ENCODE results near the gene FAM171A1. TPM values are rescaled to one million over a fixed set of nuclear protein-coding genes. Genes with fewer than 3 reads are reported as not detected.

Gene FAM171A1
- total RNA-seq, 1 experiment from 2014 or later = 27.3 TPM

- no peak for DNase-seq
- Histone ChIP-seq H3K36me3 (peaks cover 3% of the 10 kb centered on the region), H3K27me3 (no peaks in the 10 kb centered on the region), H3K4me3 (no peak overlapping the region), H3K9me3 (no peaks in the 10 kb centered on the region)
Measured at GRCh38 chr10:15259136-15259535, 112.0 kb downstream of the FAM171A1 start.

DNA sequence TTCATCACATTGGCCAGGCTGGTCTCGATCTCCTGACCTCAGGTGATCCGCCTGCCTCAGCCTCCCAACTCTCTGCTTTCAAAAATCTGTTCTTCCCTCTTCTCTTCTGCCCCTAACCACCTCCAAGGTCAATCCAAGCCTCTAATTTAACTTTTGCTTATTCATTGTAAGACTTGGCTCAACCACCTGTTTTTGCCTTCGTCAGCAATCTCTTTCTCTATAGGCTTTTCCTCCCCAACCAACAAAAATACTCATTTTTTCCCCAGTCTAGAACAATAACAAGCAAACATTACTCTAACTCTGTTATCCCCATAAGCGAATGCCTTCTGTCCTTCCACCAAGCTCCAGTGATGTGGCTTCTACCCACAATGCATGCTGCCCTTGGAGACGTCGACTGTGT lies 112.8 kb downstream of the FAM171A1 start:
- Histone ChIP-seq H3K27me3 (no peaks in the 10 kb centered on the region), H3K9me3 (no peaks in the 10 kb centered on the region), H3K4me3 (no peak overlapping the region), H3K36me3 (peaks cover 3% of the 10 kb centered on the region)
- DNase-seq = no peak

DNA sequence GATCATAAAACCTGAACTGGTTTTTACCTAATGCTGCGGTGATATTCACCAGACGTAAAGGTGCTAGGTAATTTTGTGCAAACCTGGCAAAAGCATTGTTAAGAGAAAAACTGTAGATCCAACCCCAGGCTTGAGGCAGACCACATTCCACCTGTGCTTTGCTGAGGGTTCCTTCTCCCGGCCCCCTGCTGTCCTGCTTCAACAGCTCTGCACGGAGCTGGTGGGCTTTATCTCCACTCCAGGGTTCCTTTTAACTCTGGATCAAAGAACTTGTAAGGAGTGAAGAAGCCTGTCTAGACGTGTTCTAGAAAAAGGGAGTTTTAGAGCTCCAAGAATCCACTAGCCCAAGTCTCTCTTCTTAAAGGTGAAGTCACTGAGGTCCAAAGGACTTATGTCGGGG lies 115.1 kb downstream of the FAM171A1 start:
- no peak overlapping the region for H3K4me3 ChIP-seq
- H3K9me3 ChIP-seq = no peaks in the 10 kb centered on the region
- DNase-seq = no peak
- H3K27me3 ChIP-seq = no peaks in the 10 kb centered on the region
- H3K36me3 ChIP-seq = peaks cover 17% of the 10 kb centered on the region

DNA sequence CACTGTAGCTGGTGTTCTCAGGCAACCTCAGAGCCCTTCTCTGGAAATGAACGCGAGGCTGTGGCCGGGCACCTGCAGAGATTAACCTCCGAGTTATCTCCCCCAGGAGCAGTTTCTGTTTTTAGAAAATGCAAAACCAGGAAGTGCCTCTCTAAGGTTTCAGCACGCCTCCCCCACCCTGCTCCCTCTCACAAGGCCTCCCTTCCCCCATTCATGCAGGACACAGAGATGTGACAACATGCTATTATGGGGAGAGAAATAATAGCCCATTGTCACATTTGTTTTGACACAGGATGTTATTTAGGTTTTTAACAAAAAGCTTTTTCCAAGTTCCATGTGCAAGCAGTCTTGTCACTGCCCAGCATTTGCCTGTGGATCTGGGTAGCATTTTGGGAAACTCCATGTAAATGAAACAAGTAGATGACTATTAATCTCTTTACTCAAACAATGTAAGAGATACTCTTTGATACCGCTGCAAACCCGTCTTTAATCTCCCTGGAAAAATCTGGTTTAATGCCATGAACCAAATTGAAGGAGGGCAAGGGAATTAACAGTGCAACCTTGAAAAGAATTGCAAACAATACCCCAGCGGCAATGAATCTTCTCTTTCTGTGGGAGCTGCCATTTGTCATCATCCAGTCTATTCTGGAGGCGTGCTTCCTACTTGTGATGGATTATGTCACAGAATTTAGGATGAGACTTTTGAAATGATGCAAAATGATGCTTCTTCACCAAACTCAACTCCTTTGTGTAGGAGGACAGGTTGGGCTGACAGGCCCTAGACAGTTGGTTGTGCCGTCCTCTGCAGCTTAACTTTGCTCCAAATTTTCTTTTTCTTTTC lies 116.1 kb downstream of the FAM171A1 start:
- DNase-seq = no peak
- H3K27me3 ChIP-seq = no peaks in the 10 kb centered on the region
- no peaks in the 10 kb centered on the region for H3K9me3 ChIP-seq
- H3K4me3 ChIP-seq = no peak overlapping the region
- peaks cover 23% of the 10 kb centered on the region for H3K36me3 ChIP-seq

DNA sequence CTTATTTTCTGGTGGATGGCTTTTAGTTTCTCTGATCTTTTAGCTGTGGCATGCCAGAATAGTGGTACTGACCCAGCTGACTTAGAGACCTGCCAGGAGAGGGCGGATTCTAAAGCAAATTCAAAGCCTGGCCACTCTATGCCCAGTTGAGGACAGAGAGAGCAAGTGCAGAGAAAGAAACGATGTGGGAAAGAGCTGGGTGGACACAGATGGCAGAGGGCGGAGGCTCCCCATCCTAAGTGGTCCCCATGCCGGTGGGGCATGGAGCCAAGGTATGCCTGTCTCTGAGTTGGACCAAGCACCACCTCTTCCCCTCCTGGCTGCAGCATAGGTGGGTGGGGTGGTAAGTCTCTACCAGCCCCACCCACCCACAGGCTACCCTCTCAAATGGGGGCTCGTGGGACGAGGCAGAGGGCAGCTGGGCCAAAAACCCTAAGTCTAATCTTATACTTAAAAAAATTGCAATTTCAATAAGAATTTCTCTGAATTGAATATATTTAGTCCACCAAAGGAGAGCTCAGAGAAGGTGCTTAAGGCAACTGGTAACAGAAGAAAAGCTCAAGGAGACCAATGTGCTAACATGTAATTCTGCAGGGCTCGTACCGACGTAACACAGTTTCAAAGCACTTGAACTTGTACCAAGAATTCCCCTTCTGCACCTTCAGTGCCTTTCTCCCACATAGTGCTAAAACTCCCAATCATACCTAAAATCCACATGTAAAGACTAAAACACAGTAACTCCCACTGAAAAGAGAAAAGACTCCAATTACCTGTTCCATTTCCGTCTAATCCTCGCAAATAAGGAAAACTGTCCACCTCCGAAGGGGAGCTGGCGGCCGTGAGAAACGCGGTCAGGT lies 116.9 kb downstream of the FAM171A1 start:
- no peaks in the 10 kb centered on the region for H3K9me3 ChIP-seq
- peaks cover 28% of the 10 kb centered on the region for H3K36me3 ChIP-seq
- DNase-seq = no peak
- no peak overlapping the region for H3K4me3 ChIP-seq
- no peaks in the 10 kb centered on the region for H3K27me3 ChIP-seq

- DNase-seq = no peak
- H3K4me3 ChIP-seq = no peak overlapping the region
- no peaks in the 10 kb centered on the region for H3K9me3 ChIP-seq
- H3K36me3 ChIP-seq = peaks cover 32% of the 10 kb centered on the region
- H3K27me3 ChIP-seq = no peaks in the 10 kb centered on the region
Measured at GRCh38 chr10:15252396-15252795, 118.7 kb downstream of the FAM171A1 start.

GRCh38 chr10:15251791-15252380 lies 119.2 kb downstream of the FAM171A1 start:
- Histone ChIP-seq H3K9me3 (no peaks in the 10 kb centered on the region), H3K36me3 (peaks cover 38% of the 10 kb centered on the region), H3K27me3 (no peaks in the 10 kb centered on the region), H3K4me3 (no peak overlapping the region)
- DNase-seq = no peak

DNA sequence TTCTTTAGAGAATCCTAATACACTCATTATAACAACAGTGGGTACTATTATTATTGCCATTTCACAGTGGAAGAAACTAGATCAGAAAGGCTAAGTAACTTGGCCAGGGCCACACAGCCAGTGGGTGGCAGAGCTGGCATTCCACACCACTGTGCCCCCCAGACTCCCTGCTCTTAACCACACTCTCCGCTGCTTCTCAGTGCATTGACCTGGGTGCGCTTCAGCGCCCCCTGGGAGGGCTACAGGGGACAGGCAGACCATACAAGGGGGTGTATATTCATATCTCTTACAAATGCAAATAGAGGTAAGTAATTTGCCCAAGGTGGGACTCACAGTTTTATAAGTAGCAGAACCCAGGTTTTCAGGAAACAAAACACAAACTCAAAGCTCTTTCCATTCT lies 125.6 kb downstream of the FAM171A1 start:
- no peak for DNase-seq
- no peaks in the 10 kb centered on the region for H3K27me3 ChIP-seq

DNA sequence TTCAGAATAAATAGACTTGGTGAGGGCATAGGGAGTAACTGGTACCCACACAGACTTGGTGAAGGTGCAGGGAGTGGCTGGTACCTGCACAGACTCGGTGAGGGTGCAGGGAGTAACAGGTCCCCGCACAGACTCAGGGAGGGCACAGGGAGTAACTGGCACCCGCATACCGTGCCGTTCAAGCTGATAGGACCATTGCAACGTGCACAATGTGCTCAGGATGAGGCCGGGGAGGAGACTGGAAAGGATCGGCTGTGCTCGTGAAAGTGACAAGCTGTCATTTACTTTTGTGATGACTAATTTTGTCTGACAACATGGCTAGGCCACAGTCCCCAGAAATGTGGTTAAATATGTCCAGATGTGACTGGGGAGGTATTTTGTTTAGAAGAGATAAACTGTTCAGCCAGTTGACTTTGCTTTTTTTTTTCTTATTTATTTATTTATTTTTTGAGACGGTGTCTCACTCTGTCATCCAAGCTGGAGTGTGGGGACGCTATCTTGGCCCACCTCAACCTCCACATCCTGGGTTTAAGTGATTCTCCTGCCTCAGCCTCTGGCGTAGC lies 126.4 kb downstream of the FAM171A1 start:
- Histone ChIP-seq H3K4me3 (no peak overlapping the region), H3K9me3 (no peaks in the 10 kb centered on the region), H3K36me3 (peaks cover 31% of the 10 kb centered on the region), H3K27me3 (no peaks in the 10 kb centered on the region)
- no peak for DNase-seq

More for the DNA sequence above, 125.6 kb downstream of the FAM171A1 start:
- Histone ChIP-seq H3K4me3 (no peak overlapping the region), H3K9me3 (no peaks in the 10 kb centered on the region), H3K36me3 (peaks cover 32% of the 10 kb centered on the region)

GRCh38 chr10:15242261-15242840 lies 128.7 kb downstream of the FAM171A1 start:
- Histone ChIP-seq H3K27me3 (no peaks in the 10 kb centered on the region), H3K4me3 (no peak overlapping the region), H3K36me3 (peaks cover 36% of the 10 kb centered on the region), H3K9me3 (no peaks in the 10 kb centered on the region)
- DNase-seq = no peak

DNA sequence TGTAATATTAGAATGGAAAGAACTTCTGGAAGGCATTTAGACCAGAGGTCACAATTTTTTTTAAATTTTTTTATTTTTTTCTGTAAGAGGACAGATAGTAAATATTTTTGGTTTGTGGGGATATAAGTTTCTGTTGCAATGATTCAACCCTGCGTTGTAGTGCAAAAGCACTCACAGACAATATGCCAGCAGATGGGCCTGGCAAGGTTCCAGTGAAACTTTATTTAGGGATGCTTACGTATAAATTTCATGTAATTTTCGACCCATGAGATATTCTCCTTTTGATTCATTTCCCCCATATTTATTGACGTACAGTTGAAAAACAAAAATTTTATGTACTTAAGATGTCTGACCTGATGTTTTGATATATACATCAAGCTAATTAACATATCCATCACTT lies 129.8 kb downstream of the FAM171A1 start:
- Histone ChIP-seq H3K9me3 (no peaks in the 10 kb centered on the region), H3K4me3 (no peak overlapping the region)

GRCh38 chr10:15238555-15239335 lies 132.3 kb downstream of the FAM171A1 start:
- no peak for DNase-seq
- Histone ChIP-seq H3K9me3 (no peaks in the 10 kb centered on the region), H3K27me3 (no peaks in the 10 kb centered on the region), H3K36me3 (peaks cover 27% of the 10 kb centered on the region), H3K4me3 (no peak overlapping the region)

More for the DNA sequence above, 129.8 kb downstream of the FAM171A1 start:
- Histone ChIP-seq H3K36me3 (peaks cover 27% of the 10 kb centered on the region), H3K27me3 (no peaks in the 10 kb centered on the region)
- no peak for DNase-seq

GRCh38 chr10:15237351-15237750 lies 133.7 kb downstream of the FAM171A1 start:
- no peaks in the 10 kb centered on the region for H3K9me3 ChIP-seq
- H3K27me3 ChIP-seq = no peaks in the 10 kb centered on the region
- DNase-seq = peak; percentile 42
- no peak overlapping the region for H3K4me3 ChIP-seq
- H3K36me3 ChIP-seq = peaks cover 20% of the 10 kb centered on the region

- no peak for DNase-seq
- Histone ChIP-seq H3K36me3 (peaks cover 20% of the 10 kb centered on the region), H3K9me3 (no peaks in the 10 kb centered on the region), H3K27me3 (no peaks in the 10 kb centered on the region), H3K4me3 (no peak overlapping the region)
Measured at GRCh38 chr10:15236340-15236739, 134.7 kb downstream of the FAM171A1 start.

GRCh38 chr10:15232279-15232678 lies 138.8 kb downstream of the FAM171A1 start:
- no peaks in the 10 kb centered on the region for H3K27me3 ChIP-seq
- H3K36me3 ChIP-seq = peaks cover 5% of the 10 kb centered on the region; the same call in 1 of the 2 replicates
- H3K9me3 ChIP-seq = no peaks in the 10 kb centered on the region
- no peak for DNase-seq
- H3K4me3 ChIP-seq = no peak overlapping the region

- H3K9me3 ChIP-seq = no peaks in the 10 kb centered on the region
- H3K4me3 ChIP-seq = no peak overlapping the region
- no peaks in the 10 kb centered on the region for H3K27me3 ChIP-seq
- no peak for DNase-seq
- peaks cover 5% of the 10 kb centered on the region; the same call in 1 of the 2 replicates for H3K36me3 ChIP-seq
Measured at GRCh38 chr10:15231426-15231825, 139.7 kb downstream of the FAM171A1 start.

Data from MG63 (cell line).